ENCODE results near the gene HSPG2. TPM values are rescaled to one million over a fixed set of nuclear protein-coding genes. Genes with fewer than 3 reads are reported as not detected.
"Not testable (repeated sequence)": the region's sequence is repeated elsewhere in the genome, so short reads cannot be mapped to it uniquely, and the experiment has no call there.

Gene HSPG2
- total RNA-seq, 5 donors from 2014 or later (not counting 1 experiment from before 2014, with no cell fraction given): 4.4 to 9.3 (median 7.9) TPM

- ChIA-PET CTCF (interaction anchor here in 1 of 2 donors (0.6 kb wide), 1 partner anchor 1791 kb away, joined by 4 read pairs; no protein-coding TSS in a partner anchor), POLR2A (interaction anchor here in 1 of 2 donors (0.6 kb wide), 1 partner anchor 91 kb away, joined by 3 read pairs; no protein-coding TSS in a partner anchor)
- not testable (repeated sequence) for H3K27ac Mint-ChIP-seq; ATAC-seq (replicated peaks in 1 of 4); H3K4me1 Mint-ChIP-seq; H3K9me3 Mint-ChIP-seq; H3K27ac ChIP-seq (ENCODE audit: low read length); H3K27me3 Mint-ChIP-seq; H3K4me1 ChIP-seq (ENCODE audit: control insufficient read depth in 1 of 2, extremely low read depth in 1 of 2, insufficient read depth in 2 of 2, low read length in 2 of 2); H3K36me3 ChIP-seq (ENCODE audit: control insufficient read depth in 2 of 2, extremely low read depth in 1 of 2, insufficient read depth in 1 of 2, low read length in 1 of 2); H3K36me3 Mint-ChIP-seq; H3K27me3 ChIP-seq (replicated peaks in 1 of 2; ENCODE audit: control insufficient read depth in 2 of 2, extremely low read depth in 1 of 2, insufficient read depth in 2 of 2, low read length in 1 of 2); H3K9me3 ChIP-seq; H3K4me3 ChIP-seq (ENCODE audit: control insufficient read depth in 1 of 2, extremely low read depth in 1 of 2, low read length in 1 of 2); H3K4me3 Mint-ChIP-seq
- DNase-seq: peak in 1 of 35 experiments; percentile 18
- 79% methylated on average over 12 of the region's 21 CpGs for WGBS (ENCODE audit: insufficient coverage)
These were observed 43.6 kb upstream of the HSPG2 start for GRCh38 chr1:21980515-21981220.

- H3K4me3 Mint-ChIP-seq; H3K27ac Mint-ChIP-seq; H3K27ac ChIP-seq (ENCODE audit: low read length); H3K27me3 Mint-ChIP-seq; H3K4me1 ChIP-seq (ENCODE audit: control insufficient read depth in 1 of 2, extremely low read depth in 1 of 2, insufficient read depth in 2 of 2, low read length in 2 of 2); H3K9me3 Mint-ChIP-seq; H3K36me3 ChIP-seq (ENCODE audit: control insufficient read depth in 2 of 2, extremely low read depth in 1 of 2, insufficient read depth in 1 of 2, low read length in 1 of 2); ATAC-seq (replicated peaks in 1 of 4); H3K4me1 Mint-ChIP-seq; DNase-seq; H3K36me3 Mint-ChIP-seq; H3K4me3 ChIP-seq (ENCODE audit: control insufficient read depth in 1 of 2, extremely low read depth in 1 of 2, low read length in 1 of 2); POLR2A ChIA-PET; H3K9me3 ChIP-seq; CTCF ChIA-PET; H3K27me3 ChIP-seq (replicated peaks in 1 of 2; ENCODE audit: control insufficient read depth in 2 of 2, extremely low read depth in 1 of 2, insufficient read depth in 2 of 2, low read length in 1 of 2): not testable (repeated sequence)
- 95% methylated on average over 8 of the region's 11 CpGs for WGBS (ENCODE audit: insufficient coverage)
These were observed 41.1 kb upstream of the HSPG2 start for GRCh38 chr1:21978209-21978608.

- CTCF ChIA-PET; H3K4me1 ChIP-seq (ENCODE audit: control insufficient read depth in 1 of 2, extremely low read depth in 1 of 2, insufficient read depth in 2 of 2, low read length in 2 of 2); H3K9me3 Mint-ChIP-seq; H3K27ac ChIP-seq (ENCODE audit: low read length); H3K27me3 ChIP-seq (replicated peaks in 1 of 2; ENCODE audit: control insufficient read depth in 2 of 2, extremely low read depth in 1 of 2, insufficient read depth in 2 of 2, low read length in 1 of 2); POLR2A ChIA-PET; ATAC-seq (replicated peaks in 1 of 4); H3K9me3 ChIP-seq; H3K36me3 Mint-ChIP-seq; H3K4me1 Mint-ChIP-seq; H3K36me3 ChIP-seq (ENCODE audit: control insufficient read depth in 2 of 2, extremely low read depth in 1 of 2, insufficient read depth in 1 of 2, low read length in 1 of 2); DNase-seq; H3K27me3 Mint-ChIP-seq; H3K27ac Mint-ChIP-seq; H3K4me3 Mint-ChIP-seq; H3K4me3 ChIP-seq (ENCODE audit: control insufficient read depth in 1 of 2, extremely low read depth in 1 of 2, low read length in 1 of 2): not testable (repeated sequence)
- WGBS (ENCODE audit: insufficient coverage): 80% methylated on average over 2 of the region's 9 CpGs
These were observed 39.7 kb upstream of the HSPG2 start, which contains the start of gene CELA3B for GRCh38 chr1:21976703-21977239. Gene CELA3B (plus strand): TSS chr1:21977022. CDS start chr1:21977040, 18 bp downstream.

GRCh38 chr1:21975296-21975695, 38.2 kb upstream of the HSPG2 start:
- H3K36me3 Mint-ChIP-seq; ATAC-seq (replicated peaks in 1 of 4); H3K9me3 Mint-ChIP-seq; H3K9me3 ChIP-seq; H3K27ac ChIP-seq (ENCODE audit: low read length); H3K27ac Mint-ChIP-seq; DNase-seq; H3K36me3 ChIP-seq (ENCODE audit: control insufficient read depth in 2 of 2, extremely low read depth in 1 of 2, insufficient read depth in 1 of 2, low read length in 1 of 2); CTCF ChIA-PET; H3K4me3 Mint-ChIP-seq; POLR2A ChIA-PET; H3K4me1 ChIP-seq (ENCODE audit: control insufficient read depth in 1 of 2, extremely low read depth in 1 of 2, insufficient read depth in 2 of 2, low read length in 2 of 2); H3K27me3 Mint-ChIP-seq; H3K4me3 ChIP-seq (ENCODE audit: control insufficient read depth in 1 of 2, extremely low read depth in 1 of 2, low read length in 1 of 2); H3K4me1 Mint-ChIP-seq; H3K27me3 ChIP-seq (replicated peaks in 1 of 2; ENCODE audit: control insufficient read depth in 2 of 2, extremely low read depth in 1 of 2, insufficient read depth in 2 of 2, low read length in 1 of 2): not testable (repeated sequence)
- 91% methylated on average over 3 of the region's 9 CpGs for WGBS (ENCODE audit: insufficient coverage)

- H3K4me1 ChIP-seq (ENCODE audit: control insufficient read depth in 1 of 2, extremely low read depth in 1 of 2, insufficient read depth in 2 of 2, low read length in 2 of 2); H3K4me3 Mint-ChIP-seq; CTCF ChIA-PET; H3K4me3 ChIP-seq (ENCODE audit: control insufficient read depth in 1 of 2, extremely low read depth in 1 of 2, low read length in 1 of 2); H3K4me1 Mint-ChIP-seq; H3K27ac ChIP-seq (ENCODE audit: low read length); H3K27me3 ChIP-seq (replicated peaks in 1 of 2; ENCODE audit: control insufficient read depth in 2 of 2, extremely low read depth in 1 of 2, insufficient read depth in 2 of 2, low read length in 1 of 2); DNase-seq; H3K9me3 Mint-ChIP-seq; POLR2A ChIA-PET; H3K9me3 ChIP-seq; H3K36me3 Mint-ChIP-seq; ATAC-seq (replicated peaks in 1 of 4); H3K36me3 ChIP-seq (ENCODE audit: control insufficient read depth in 2 of 2, extremely low read depth in 1 of 2, insufficient read depth in 1 of 2, low read length in 1 of 2); H3K27ac Mint-ChIP-seq; H3K27me3 Mint-ChIP-seq: not testable (repeated sequence)
- WGBS (ENCODE audit: insufficient coverage): no CpG with 5 or more reads among the region's 6 CpGs
These were observed 37.6 kb upstream of the HSPG2 start for GRCh38 chr1:21974699-21975098.

GRCh38 chr1:21973948-21974347, 36.8 kb upstream of the HSPG2 start:
- H3K9me3 Mint-ChIP-seq; POLR2A ChIA-PET; H3K27me3 ChIP-seq (replicated peaks in 1 of 2; ENCODE audit: control insufficient read depth in 2 of 2, extremely low read depth in 1 of 2, insufficient read depth in 2 of 2, low read length in 1 of 2); H3K27ac Mint-ChIP-seq; H3K9me3 ChIP-seq; H3K27ac ChIP-seq (ENCODE audit: low read length); H3K36me3 Mint-ChIP-seq; H3K36me3 ChIP-seq (ENCODE audit: control insufficient read depth in 2 of 2, extremely low read depth in 1 of 2, insufficient read depth in 1 of 2, low read length in 1 of 2); ATAC-seq (replicated peaks in 1 of 4); DNase-seq; H3K4me3 ChIP-seq (ENCODE audit: control insufficient read depth in 1 of 2, extremely low read depth in 1 of 2, low read length in 1 of 2); H3K4me1 ChIP-seq (ENCODE audit: control insufficient read depth in 1 of 2, extremely low read depth in 1 of 2, insufficient read depth in 2 of 2, low read length in 2 of 2); H3K4me3 Mint-ChIP-seq; H3K4me1 Mint-ChIP-seq; CTCF ChIA-PET; H3K27me3 Mint-ChIP-seq: not testable (repeated sequence)
- no CpG with 5 or more reads among the region's 8 CpGs for WGBS (ENCODE audit: insufficient coverage)

All from T-cell (primary cell).